Natural killer cell (primary cell): ENCODE measurements around the gene PKD2. TPM values are rescaled to one million over a fixed set of nuclear protein-coding genes. Genes with fewer than 3 reads are reported as not detected.

Experiments
- ATAC-seq, 3 donors: fragments of 150-1000 bp in 2 of 3; fragments of 200-7000 bp in 1 of 3; cut with Tn5 transposase; 1 replicate in 1 of 3; 2 replicates in 2 of 3; pipeline ENCODE4 v1.10.0; 2021; ENCODE audit warnings: mild to moderate bottlenecking in 2 of 3, moderate library complexity in 2 of 3
- DNase-seq, 2 donors: peaks; one replicate each; pipeline versions ENCODE4 v3.0.0 to v3.0.0-alpha.2; 2013 to 2021; ENCODE audit warnings: mixed read lengths in 1 of 2
- H3K27ac ChIP-seq: one replicate; pipeline ENCODE4 v1.5.1; 2013; ENCODE audit warnings: mild to moderate bottlenecking, low read length
- H3K27me3 ChIP-seq: one replicate; pipeline ENCODE4 v1.6.1; 2013; ENCODE audit warnings: low read length; ENCODE audit not compliant: control insufficient read depth, insufficient read depth
- H3K36me3 ChIP-seq: one replicate; pipeline ENCODE4 v1.6.1; 2013; ENCODE audit warnings: low read length; ENCODE audit not compliant: control insufficient read depth, insufficient read depth
- H3K4me1 ChIP-seq: one replicate; pipeline ENCODE4 v1.6.1; 2013; ENCODE audit warnings: low read length; ENCODE audit not compliant: control insufficient read depth, insufficient read depth
- H3K4me3 ChIP-seq: one replicate; pipeline ENCODE4 v1.5.1; 2013; ENCODE audit warnings: low read length
- H3K9me3 ChIP-seq: one replicate; pipeline ENCODE4 v1.6.1; 2013; ENCODE audit warnings: low read length; ENCODE audit not compliant: control insufficient read depth, insufficient read depth
- H3K27ac Mint-ChIP-seq, 2 donors: one replicate each; pipeline ENCODE4 v1.8.0; 2022; ENCODE audit warnings: mild to moderate bottlenecking in 2 of 2, mixed read lengths in 2 of 2, moderate library complexity in 1 of 2
- H3K27me3 Mint-ChIP-seq, 2 donors: one replicate each; pipeline ENCODE4 v1.8.0; 2022; ENCODE audit warnings: low read depth in 2 of 2, mixed read lengths in 2 of 2
- H3K36me3 Mint-ChIP-seq: one replicate; pipeline ENCODE4 v1.8.0; 2022; ENCODE audit warnings: mixed read lengths
- H3K4me1 Mint-ChIP-seq, 2 donors: one replicate each; pipeline ENCODE4 v1.8.0; 2022; ENCODE audit warnings: mixed read lengths in 2 of 2
- H3K4me3 Mint-ChIP-seq: one replicate; pipeline ENCODE4 v1.8.0; 2022; ENCODE audit warnings: mild to moderate bottlenecking, moderate library complexity, mixed read lengths
- H3K9me3 Mint-ChIP-seq, 2 donors: one replicate each; pipeline ENCODE4 v1.8.0; 2022; ENCODE audit warnings: mixed read lengths in 2 of 2
- WGBS: methylation state at CpG from one replicate; pipeline ENCODE4 v1.1.7; 2013; ENCODE audit warnings: missing lambda C conversion rate; ENCODE audit not compliant: insufficient coverage; 5-methylcytosine and 5-hydroxymethylcytosine counted together
- intact Hi-C: fragments of 100-400 bp; cut with micrococcal nuclease; formaldehyde crosslinking; loops from one replicate; pipeline ENCODE4 v1.14.2; 2022
- total RNA-seq, 4 donors: library from RNA; stranded (reverse); fragments of 120-200 nt in 1 of 4; gene quantifications; one replicate each; pipeline versions ENCODE4 v1.2.3 to v1.2.4, GENCODE V29; 2013 to 2022
- TF ChIP-seq, protein P1 (sequence below): fragments of 200-600 bp; IDR thresholded peaks from one replicate; pipeline ENCODE4 v1.8.0; 2022; ENCODE audit warnings: antibody characterized with exemption

PKD2 gene
- total RNA-seq, 3 donors from 2014 or later (not counting 1 experiment from before 2014, with no cell fraction given), result 6.7 to 9.7 (median 7.8) TPM

DNA sequence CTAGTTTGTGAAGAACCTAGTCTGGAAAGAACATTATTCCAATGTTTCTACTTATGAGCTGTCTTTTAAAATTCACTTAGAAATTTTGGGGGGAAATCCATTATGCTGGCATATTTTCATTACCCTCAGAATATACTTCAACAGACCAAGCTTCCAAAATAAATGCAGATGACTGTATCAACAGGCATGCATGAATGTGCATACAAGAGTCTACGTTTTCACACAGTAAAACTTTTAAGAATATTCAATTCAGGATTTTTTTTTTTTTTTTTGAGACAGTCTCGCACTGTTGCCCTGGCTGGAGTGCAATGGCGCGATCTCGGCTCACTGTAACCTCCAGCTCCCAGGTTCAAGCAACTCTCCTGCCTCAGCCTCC lies 101.3 kb downstream of the PKD2 start:
- DNase-seq, result no peak
- no peak for ATAC-seq
- intact Hi-C loops, result no loop called here
- peaks cover 0 to 7% of the 10 kb centered on the region in 2 donors for H3K4me1 Mint-ChIP-seq
- no peak overlapping the region for H3K27ac ChIP-seq
- H3K9me3 ChIP-seq, result no peaks in the 10 kb centered on the region
- H3K27ac Mint-ChIP-seq, result no peak overlapping the region
- no peaks in the 10 kb centered on the region for H3K9me3 Mint-ChIP-seq
- no peaks in the 10 kb centered on the region for H3K27me3 Mint-ChIP-seq
- WGBS, result 97% methylated on average over 5 of the region's 5 CpGs
- no peaks in the 10 kb centered on the region for H3K27me3 ChIP-seq
- no peak overlapping the region for H3K4me3 ChIP-seq
- TF ChIP-seq, protein P1, sequence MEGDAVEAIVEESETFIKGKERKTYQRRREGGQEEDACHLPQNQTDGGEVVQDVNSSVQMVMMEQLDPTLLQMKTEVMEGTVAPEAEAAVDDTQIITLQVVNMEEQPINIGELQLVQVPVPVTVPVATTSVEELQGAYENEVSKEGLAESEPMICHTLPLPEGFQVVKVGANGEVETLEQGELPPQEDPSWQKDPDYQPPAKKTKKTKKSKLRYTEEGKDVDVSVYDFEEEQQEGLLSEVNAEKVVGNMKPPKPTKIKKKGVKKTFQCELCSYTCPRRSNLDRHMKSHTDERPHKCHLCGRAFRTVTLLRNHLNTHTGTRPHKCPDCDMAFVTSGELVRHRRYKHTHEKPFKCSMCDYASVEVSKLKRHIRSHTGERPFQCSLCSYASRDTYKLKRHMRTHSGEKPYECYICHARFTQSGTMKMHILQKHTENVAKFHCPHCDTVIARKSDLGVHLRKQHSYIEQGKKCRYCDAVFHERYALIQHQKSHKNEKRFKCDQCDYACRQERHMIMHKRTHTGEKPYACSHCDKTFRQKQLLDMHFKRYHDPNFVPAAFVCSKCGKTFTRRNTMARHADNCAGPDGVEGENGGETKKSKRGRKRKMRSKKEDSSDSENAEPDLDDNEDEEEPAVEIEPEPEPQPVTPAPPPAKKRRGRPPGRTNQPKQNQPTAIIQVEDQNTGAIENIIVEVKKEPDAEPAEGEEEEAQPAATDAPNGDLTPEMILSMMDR, result no peak
- H3K36me3 Mint-ChIP-seq, result no peaks in the 10 kb centered on the region
- no peak overlapping the region for H3K4me3 Mint-ChIP-seq
- H3K4me1 ChIP-seq, result no peaks in the 10 kb centered on the region
- no peaks in the 10 kb centered on the region for H3K36me3 ChIP-seq

DNA sequence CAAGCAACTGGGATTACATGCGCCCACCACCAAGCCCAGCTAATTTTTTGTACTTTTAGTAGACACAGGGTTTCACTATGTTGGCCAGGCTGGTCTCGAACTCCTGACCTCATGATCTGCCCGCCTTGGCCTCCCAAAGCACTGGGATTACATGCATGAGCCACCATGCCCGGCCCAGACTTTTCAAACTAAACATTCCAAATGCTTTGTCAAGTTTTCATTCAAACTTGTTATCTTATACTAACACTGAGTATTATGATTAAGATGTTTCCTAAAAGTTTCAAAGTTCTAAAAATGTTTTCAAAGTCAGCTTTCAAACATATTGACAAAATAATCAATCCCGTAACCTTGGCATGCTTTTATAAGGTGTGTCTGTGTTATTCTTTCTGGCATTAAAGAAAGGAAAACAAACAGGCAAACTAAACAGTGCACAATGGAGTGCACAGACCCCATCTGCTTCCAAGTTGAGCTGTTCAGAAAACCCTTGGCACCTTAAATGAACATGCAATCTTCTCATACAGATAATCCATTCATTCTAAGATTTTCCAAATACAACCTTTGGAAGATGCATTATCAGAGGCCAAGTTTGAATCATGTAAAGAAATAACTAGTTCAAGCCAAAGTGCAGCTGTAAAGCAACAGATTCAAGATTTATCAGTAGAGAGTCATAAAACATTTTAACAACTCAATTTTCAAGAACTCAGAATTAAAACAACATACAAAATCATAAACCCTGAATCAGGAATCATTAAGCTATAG lies 101.9 kb downstream of the PKD2 start:
- intact Hi-C loops, result no loop called here
- no peaks in the 10 kb centered on the region for H3K36me3 ChIP-seq
- no peak overlapping the region for H3K27ac ChIP-seq
- Mint-ChIP-seq H3K27me3 (no peaks in the 10 kb centered on the region), H3K4me3 (no peak overlapping the region), H3K36me3 (no peaks in the 10 kb centered on the region), H3K27ac (no peak overlapping the region), H3K4me1 (peaks cover 0 to 7% of the 10 kb centered on the region in 2 donors), H3K9me3 (no peaks in the 10 kb centered on the region)
- no peaks in the 10 kb centered on the region for H3K9me3 ChIP-seq
- DNase-seq (no peak), ATAC-seq (no peak)
- H3K4me3 ChIP-seq, result no peak overlapping the region
- no peaks in the 10 kb centered on the region for H3K27me3 ChIP-seq
- 90% methylated on average over 4 of the region's 5 CpGs for WGBS
- TF ChIP-seq, protein P1, result no peak
- no peaks in the 10 kb centered on the region for H3K4me1 ChIP-seq

DNA sequence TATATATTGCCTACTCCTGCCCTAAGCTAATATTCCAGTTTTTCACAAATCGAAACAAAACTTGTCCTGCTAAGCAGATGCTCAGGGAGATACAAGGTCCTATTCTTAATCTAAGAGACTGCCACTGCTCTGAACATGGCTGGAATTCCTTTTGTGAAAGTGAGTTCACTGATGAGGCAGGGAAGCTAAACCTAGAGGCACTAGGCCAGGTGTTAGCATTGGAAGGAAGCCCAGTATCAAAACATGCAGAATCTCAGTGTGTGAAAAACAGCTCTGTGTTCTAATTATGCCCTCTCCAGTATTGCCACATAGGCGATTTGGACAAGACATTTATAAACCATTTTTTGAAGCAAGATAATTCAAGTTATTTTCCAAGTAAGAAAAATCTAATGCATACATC lies 103.4 kb downstream of the PKD2 start:
- no peak overlapping the region for H3K4me3 ChIP-seq
- H3K9me3 ChIP-seq, result no peaks in the 10 kb centered on the region
- H3K27ac ChIP-seq, result no peak overlapping the region
- Mint-ChIP-seq H3K36me3 (no peaks in the 10 kb centered on the region), H3K9me3 (no peaks in the 10 kb centered on the region), H3K4me1 (no peaks in the 10 kb centered on the region), H3K27ac (no peak overlapping the region), H3K27me3 (no peaks in the 10 kb centered on the region), H3K4me3 (no peak overlapping the region)
- ATAC-seq (no peak), DNase-seq (no peak)
- intact Hi-C loops, result no loop called here
- TF ChIP-seq, protein P1, result no peak
- WGBS, result 90% methylated on average over 2 of the region's 2 CpGs
- no peaks in the 10 kb centered on the region for H3K4me1 ChIP-seq
- no peaks in the 10 kb centered on the region for H3K27me3 ChIP-seq
- no peaks in the 10 kb centered on the region for H3K36me3 ChIP-seq

DNA sequence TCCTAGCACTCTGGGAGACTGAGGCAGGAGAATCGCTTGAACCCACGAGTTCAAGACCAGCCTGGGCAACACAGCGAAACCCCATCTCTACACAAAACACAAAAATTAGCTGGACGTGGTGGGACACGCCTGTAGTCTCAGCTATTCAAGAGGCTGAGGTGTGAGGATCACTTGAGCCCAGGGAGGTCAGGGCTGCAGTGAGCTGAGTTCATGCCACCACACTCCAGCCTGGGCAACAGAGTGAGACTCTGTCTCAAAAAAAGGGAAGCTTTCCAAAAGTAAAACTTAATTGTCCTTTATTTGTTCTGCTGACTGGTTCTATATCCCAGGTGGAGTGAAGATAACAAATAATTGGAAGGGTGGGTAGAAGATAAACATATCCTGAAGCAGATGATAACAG lies 105.4 kb downstream of the PKD2 start:
- Histone ChIP-seq H3K4me1 (no peaks in the 10 kb centered on the region), H3K9me3 (no peaks in the 10 kb centered on the region), H3K27me3 (no peaks in the 10 kb centered on the region), H3K36me3 (no peaks in the 10 kb centered on the region), H3K4me3 (no peak overlapping the region), H3K27ac (no peak overlapping the region)
- TF ChIP-seq, protein P1, result no peak
- DNase-seq, result no peak
- WGBS, result 89% methylated on average over 4 of the region's 5 CpGs
- ATAC-seq, result no peak
- Mint-ChIP-seq H3K9me3 (no peaks in the 10 kb centered on the region), H3K27me3 (no peaks in the 10 kb centered on the region), H3K4me1 (no peaks in the 10 kb centered on the region), H3K4me3 (no peak overlapping the region), H3K36me3 (no peaks in the 10 kb centered on the region), H3K27ac (no peak overlapping the region)
- intact Hi-C loops, result no loop called here
